ENCODE results near the gene MAST1.
"Not testable (repeated sequence)": the region's sequence is repeated elsewhere in the genome, so short reads cannot be mapped to it uniquely, and the experiment has no call there.

GRCh38 chr19:12915860-12916259, 77.5 kb downstream of the MAST1 start:
- not testable (repeated sequence) for TF ChIP-seq CTCF (IDR thresholded peaks at IDR 0.05); EZH2 (IDR thresholded peaks at IDR 0.05; ENCODE audit: borderline replicate concordance, insufficient read depth, low read depth, low read length, poor library complexity, severe bottlenecking)
